OCI-LY3 (cell line): ENCODE data around the gene RBP4.

Source experiments
- H2AFZ ChIP-seq: fragments of 200-600, 300-600 bp; shearing (Covaris generic); 2 replicates; pipeline ENCODE4 v1.6.0; 2014; ENCODE audit warnings: antibody characterized with exemption, low read depth, low read length
- H3K27ac ChIP-seq: fragments of 200-600, 300-600 bp; sonication (generic); 2 replicates; pipeline ENCODE4 v1.5.1; 2014; ENCODE audit warnings: mild to moderate bottlenecking, low read length, moderate library complexity, mixed read lengths
- H3K27me3 ChIP-seq: fragments of 200-600, 300-600 bp; sonication (generic); 2 replicates; pipeline ENCODE4 v1.6.1; 2014; ENCODE audit warnings: low read depth, low read length, mixed read lengths
- H3K36me3 ChIP-seq: fragments of 200-600, 300-600 bp; sonication (generic); replicated peaks from 2 replicates; pipeline ENCODE3; 2014; ENCODE audit warnings: low read depth, low read length, mixed read lengths
- H3K4me1 ChIP-seq: fragments of 300-600, 200-600 bp; sonication (generic); 2 replicates; pipeline ENCODE4 v1.6.1; 2014; ENCODE audit warnings: low read length, mixed read lengths
- H3K4me2 ChIP-seq: fragments of 200-600, 300-600 bp; sonication (generic); 2 replicates; pipeline ENCODE4 v1.6.1; 2014; ENCODE audit warnings: low read length, mixed read lengths
- H3K4me3 ChIP-seq: fragments of 300-600, 200-600 bp; sonication (generic); 2 replicates; pipeline ENCODE4 v1.5.1; 2014; ENCODE audit warnings: antibody characterized with exemption, mild to moderate bottlenecking, low read length, moderate library complexity
- H3K79me2 ChIP-seq: fragments of 300-600, 200-600 bp; shearing (Covaris generic); 2 replicates; pipeline ENCODE4 v1.6.1; 2014; ENCODE audit warnings: mild to moderate bottlenecking, low read length, mixed read lengths
- H3K9ac ChIP-seq: fragments of 300-600, 200-600 bp; shearing (Covaris generic); 2 replicates; pipeline ENCODE4 v1.6.0; 2014; ENCODE audit warnings: mild to moderate bottlenecking, low read length, moderate library complexity
- H3K9me3 ChIP-seq: fragments of 200-600, 300-600 bp; shearing (Covaris generic); 2 replicates; pipeline ENCODE4 v1.6.1; 2014; ENCODE audit warnings: low read length, mixed read lengths; ENCODE audit not compliant: insufficient read depth
- H4K20me1 ChIP-seq: fragments of 200-600, 300-600 bp; sonication (generic); 2 replicates; pipeline ENCODE4 v1.6.1; 2016; ENCODE audit warnings: low read length, mixed read lengths; ENCODE audit not compliant: insufficient read depth
- EZH2phosphoT487 ChIP-seq: fragments of 200-600 bp; shearing (Covaris generic); IDR thresholded peaks from 2 replicates; pipeline ENCODE4 v1.6.1; 2018; ENCODE audit warnings: antibody characterized with exemption, mixed run types, low read depth
- TF ChIP-seq, protein P1 (sequence below): fragments of 200-600, 300-600 bp; sonication (generic); IDR thresholded peaks from 2 replicates; pipeline ENCODE4 v1.5.1; 2014; ENCODE audit warnings: antibody characterized with exemption, low read length, low read depth

RBP4 gene

DNA sequence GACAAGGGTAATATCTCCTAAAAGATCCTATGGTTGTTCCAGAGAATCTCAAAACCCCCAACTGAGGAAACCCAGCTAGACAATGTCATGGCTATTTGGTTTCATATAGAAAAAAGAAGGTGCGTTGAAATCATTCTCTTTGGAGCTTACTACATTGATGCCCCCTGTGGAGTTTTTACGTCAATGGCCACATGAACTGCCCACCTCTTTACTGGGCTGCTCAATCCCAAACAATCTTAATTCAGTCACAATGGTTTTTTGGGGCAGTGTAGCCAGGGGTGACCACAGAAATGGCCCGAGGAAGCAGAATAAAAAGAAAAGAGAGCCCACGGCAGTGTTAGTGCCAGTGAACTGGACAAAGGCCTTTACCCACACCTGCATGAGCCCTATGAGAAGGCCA, 7.8 kb downstream of the RBP4 start:
- H3K9ac ChIP-seq: no peak overlapping the region

DNA sequence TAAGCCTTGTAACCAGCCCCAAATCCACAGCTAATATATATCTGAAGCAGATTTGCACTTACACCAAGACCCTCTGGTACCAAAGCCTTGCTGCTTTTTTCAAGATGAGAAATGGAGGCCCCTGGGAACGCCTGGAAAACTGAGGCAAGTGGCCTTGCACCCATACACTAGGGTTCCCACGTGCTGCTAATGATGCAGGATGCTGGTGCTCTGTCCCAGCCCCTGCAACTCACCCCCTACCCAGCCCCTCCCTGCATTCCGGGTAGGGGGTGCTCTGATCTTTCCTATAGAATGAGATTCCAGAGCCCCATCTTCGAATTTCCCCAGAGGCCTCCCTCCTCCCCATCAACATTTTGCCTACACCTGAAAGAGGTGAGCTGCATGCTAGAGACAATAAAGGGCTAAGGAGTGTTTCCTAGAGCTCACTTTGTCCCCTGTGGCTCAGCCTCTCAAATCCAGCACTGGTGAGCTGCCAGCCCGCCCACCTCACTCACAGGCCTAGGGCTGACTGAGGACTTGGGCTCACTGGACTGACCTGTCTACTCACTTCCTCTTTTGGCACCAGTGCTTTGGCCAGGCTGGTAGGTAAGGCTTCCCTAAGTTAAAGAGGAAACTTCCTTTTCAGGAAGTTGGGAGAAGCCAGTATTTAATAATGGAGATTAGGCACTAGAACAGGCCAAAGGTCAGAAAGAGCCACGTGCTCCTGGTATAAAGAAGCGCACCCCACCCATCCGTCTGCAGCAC, 9.8 kb downstream of the RBP4 start:
- H3K9ac ChIP-seq: no peak overlapping the region
- no peaks in the 10 kb centered on the region for H3K36me3 ChIP-seq
- TF ChIP-seq, protein P1, sequence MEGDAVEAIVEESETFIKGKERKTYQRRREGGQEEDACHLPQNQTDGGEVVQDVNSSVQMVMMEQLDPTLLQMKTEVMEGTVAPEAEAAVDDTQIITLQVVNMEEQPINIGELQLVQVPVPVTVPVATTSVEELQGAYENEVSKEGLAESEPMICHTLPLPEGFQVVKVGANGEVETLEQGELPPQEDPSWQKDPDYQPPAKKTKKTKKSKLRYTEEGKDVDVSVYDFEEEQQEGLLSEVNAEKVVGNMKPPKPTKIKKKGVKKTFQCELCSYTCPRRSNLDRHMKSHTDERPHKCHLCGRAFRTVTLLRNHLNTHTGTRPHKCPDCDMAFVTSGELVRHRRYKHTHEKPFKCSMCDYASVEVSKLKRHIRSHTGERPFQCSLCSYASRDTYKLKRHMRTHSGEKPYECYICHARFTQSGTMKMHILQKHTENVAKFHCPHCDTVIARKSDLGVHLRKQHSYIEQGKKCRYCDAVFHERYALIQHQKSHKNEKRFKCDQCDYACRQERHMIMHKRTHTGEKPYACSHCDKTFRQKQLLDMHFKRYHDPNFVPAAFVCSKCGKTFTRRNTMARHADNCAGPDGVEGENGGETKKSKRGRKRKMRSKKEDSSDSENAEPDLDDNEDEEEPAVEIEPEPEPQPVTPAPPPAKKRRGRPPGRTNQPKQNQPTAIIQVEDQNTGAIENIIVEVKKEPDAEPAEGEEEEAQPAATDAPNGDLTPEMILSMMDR: no peak
- TF ChIP-seq EZH2phosphoT487: no peak
- H2AFZ ChIP-seq: no peak overlapping the region
- no peak overlapping the region for H3K4me3 ChIP-seq
- H4K20me1 ChIP-seq: no peaks in the 10 kb centered on the region
- H3K79me2 ChIP-seq: no peaks in the 10 kb centered on the region
- no peak overlapping the region for H3K4me2 ChIP-seq
- H3K9me3 ChIP-seq: no peaks in the 10 kb centered on the region
- H3K4me1 ChIP-seq: no peaks in the 10 kb centered on the region
- H3K27ac ChIP-seq: no peak overlapping the region
- H3K27me3 ChIP-seq: no peaks in the 10 kb centered on the region

More for the DNA sequence above, 7.8 kb downstream of the RBP4 start:
- Histone ChIP-seq H3K9me3 (no peaks in the 10 kb centered on the region), H3K4me2 (no peak overlapping the region), H3K27me3 (no peaks in the 10 kb centered on the region), H4K20me1 (no peaks in the 10 kb centered on the region), H3K79me2 (no peaks in the 10 kb centered on the region), H3K27ac (no peak overlapping the region), H3K4me3 (no peak overlapping the region), H3K4me1 (no peaks in the 10 kb centered on the region), H2AFZ (no peak overlapping the region), H3K36me3 (no peaks in the 10 kb centered on the region)
- TF ChIP-seq, protein P1: no peak
- TF ChIP-seq EZH2phosphoT487: no peak

DNA sequence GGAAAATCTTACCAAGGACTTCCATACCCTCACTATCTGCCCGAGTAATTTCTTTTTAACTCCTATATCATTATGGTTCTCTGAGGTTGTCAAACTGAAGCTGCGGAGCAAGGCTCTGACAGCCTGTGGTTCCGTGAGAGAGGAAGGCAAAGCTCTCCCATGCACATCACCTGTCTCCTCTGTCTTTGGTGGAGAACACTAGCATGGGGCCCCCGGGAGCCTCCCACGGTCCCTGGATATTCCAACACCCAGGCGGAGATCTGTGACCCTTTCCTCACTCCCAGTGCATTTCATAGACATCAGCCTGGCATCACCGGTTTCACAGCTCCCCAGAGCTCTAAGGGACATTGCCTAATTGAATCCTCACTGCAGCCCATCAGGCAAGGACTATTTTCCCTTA, 10.4 kb downstream of the RBP4 start:
- H3K79me2 ChIP-seq: no peaks in the 10 kb centered on the region
- H2AFZ ChIP-seq: no peak overlapping the region
- H3K27me3 ChIP-seq: no peaks in the 10 kb centered on the region
- H3K9ac ChIP-seq: no peak overlapping the region
- H3K4me3 ChIP-seq: no peak overlapping the region
- H3K9me3 ChIP-seq: no peaks in the 10 kb centered on the region
- H3K4me2 ChIP-seq: no peak overlapping the region
- H3K36me3 ChIP-seq: no peaks in the 10 kb centered on the region
- H3K27ac ChIP-seq: no peak overlapping the region
- TF ChIP-seq, protein P1: no peak
- no peaks in the 10 kb centered on the region for H3K4me1 ChIP-seq
- H4K20me1 ChIP-seq: no peaks in the 10 kb centered on the region

DNA sequence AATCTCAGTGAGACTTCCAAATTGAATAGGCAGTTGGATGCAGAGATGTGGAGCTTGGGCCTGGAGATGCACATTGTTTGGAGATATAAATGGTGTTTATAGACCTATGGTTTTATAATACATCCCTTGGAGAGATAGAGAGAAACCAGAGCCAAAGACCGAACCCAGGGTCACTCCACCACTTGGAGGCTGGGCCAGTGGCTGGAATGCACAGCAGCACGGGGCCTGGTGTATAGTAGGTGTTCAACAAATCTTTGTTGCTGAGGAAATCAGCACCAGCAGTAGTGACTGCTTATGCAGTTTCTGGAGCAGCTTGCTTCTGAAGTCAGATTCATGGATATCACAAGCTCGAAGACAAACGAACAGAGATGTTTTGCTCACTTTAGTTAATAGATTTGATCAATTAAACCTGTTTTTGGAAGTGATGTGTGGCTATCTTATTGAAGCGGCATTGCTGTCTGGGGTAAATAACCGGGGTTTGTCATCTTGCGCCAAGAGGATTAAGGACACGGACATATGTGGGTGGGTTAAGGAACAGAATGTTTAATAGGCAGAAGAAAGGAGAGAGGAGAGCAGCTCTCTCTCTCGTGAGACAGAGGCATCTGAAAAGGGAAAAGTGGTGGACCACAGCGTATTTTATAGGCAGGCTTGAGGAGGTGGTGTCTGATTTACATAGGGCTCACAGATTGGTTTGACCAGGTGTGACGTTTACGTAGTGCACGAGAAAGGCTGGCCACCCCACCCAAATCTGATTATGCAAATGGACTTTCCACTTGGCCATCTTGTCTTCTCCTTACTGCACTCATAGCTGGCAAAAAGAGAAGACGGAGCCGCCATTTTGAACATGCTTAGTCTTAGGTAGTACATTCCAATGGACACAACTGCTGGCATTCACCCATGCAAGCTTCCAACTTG, 11.1 kb downstream of the RBP4 start:
- no peaks in the 10 kb centered on the region for H3K79me2 ChIP-seq
- H3K36me3 ChIP-seq: no peaks in the 10 kb centered on the region
- H3K27ac ChIP-seq: no peak overlapping the region
- no peaks in the 10 kb centered on the region for H3K9me3 ChIP-seq
- no peak overlapping the region for H2AFZ ChIP-seq
- H3K27me3 ChIP-seq: no peaks in the 10 kb centered on the region
- H3K4me3 ChIP-seq: no peak overlapping the region
- no peak overlapping the region for H3K4me2 ChIP-seq
- no peaks in the 10 kb centered on the region for H4K20me1 ChIP-seq
- H3K4me1 ChIP-seq: no peaks in the 10 kb centered on the region
- no peak for TF ChIP-seq EZH2phosphoT487
- TF ChIP-seq, protein P1: no peak
- H3K9ac ChIP-seq: no peak overlapping the region
